ENCODE results near the gene DIPK1A. TPM values are rescaled to one million over a fixed set of nuclear protein-coding genes. Genes with fewer than 3 reads are reported as not detected.

Gene DIPK1A
- total RNA-seq, 1 experiment from 2014 or later, result 9.6 TPM

DNA sequence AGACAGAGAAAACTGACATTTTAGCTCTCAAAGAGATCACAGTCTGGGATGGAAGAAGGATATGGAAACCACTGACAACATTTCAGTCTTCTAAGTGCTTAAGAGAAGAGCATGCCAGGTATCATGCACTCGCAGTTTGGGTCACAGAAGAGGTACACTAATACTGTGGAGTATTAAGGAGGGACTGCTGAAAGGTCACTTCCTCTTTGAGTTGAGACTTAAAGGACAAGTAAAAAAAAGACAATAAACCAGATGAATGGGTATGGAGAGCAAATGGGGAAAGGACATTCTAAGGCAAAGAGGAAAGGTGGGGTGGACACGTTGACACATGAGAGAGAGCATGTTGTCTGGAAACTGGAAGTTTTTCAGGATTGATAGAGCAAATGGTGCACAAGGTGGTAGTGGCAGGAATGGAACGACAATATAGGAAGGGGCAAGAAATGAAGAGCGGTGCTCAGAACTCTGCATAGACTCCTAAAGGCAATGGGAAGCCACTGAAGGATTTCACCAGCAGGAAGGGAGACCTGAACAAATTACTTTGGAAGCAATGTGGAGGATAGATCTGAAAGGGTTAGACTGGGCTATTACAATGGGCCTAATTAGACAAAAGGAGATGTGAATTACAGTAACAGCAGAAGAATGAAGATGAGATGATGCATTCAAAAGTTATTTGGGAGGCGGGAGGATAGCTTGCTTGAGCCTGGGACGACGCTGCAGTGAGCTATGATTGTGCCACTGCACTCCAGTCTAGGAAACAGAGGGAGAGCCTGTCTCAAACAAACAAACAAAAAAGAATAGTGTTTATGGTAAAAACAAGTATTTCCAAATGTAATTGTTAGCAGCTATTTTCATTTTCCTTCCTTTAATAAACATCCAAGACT is 11.1 kb downstream of the DIPK1A start:
- Histone ChIP-seq H3K9me3 (replicated peaks) (no peaks in the 10 kb centered on the region), H3K27ac (peak overlapping the region; percentile 17; the same call in 1 of the 2 replicates), H3K27me3 (no peaks in the 10 kb centered on the region), H3K4me1 (peaks cover 6% of the 10 kb centered on the region), H3K36me3 (no peaks in the 10 kb centered on the region), H3K4me3 (no peak overlapping the region)
- no peak for DNase-seq

DNA sequence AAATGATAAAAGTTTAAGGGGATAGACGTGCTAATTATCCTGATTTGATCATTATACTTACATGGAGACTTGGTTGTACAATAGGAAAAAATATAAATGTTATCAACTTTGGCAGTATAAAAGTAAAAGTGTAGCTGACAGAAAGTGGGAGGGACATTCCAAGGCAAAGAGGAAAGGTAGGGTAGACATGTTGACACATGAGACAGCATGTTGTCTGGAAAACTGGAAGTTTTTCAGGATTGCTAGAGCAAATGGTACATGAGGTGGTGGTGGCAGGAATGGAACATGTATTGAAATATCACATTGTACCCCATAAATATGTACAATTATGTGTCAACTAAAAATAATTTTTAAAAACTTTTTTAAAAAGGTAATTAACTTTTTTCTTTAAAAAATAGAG is 13.2 kb downstream of the DIPK1A start:
- no peaks in the 10 kb centered on the region for H3K36me3 ChIP-seq
- H3K4me1 ChIP-seq, result peaks cover 6% of the 10 kb centered on the region
- H3K27me3 ChIP-seq, result no peaks in the 10 kb centered on the region
- H3K4me3 ChIP-seq, result no peak overlapping the region
- no peak overlapping the region for H3K27ac ChIP-seq
- no peak for DNase-seq
- no peaks in the 10 kb centered on the region for H3K9me3 ChIP-seq (replicated peaks)

DNA sequence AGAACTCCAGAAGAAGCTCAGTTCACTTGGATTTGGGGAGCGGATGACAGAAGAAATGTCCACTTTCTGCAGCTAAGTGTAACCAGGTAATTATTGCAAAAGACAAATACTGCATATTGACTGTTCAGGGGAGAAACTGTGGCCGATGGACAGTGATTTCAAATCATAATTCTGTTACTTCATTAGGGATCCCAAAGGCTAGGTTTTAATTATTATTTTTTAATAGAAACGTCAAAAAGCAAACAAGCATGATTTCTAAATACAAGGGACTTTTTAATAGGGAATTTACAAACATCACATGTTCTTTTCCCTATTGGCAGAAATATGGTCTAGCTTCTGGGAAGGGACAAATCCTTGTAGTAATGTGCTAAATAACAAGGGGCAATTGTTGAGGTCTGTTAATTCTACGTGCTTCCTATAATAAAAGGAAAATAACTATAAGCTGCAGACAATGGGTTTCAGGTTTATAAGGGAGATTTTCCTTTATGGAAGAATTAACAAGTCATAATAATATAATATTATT is 15.5 kb downstream of the DIPK1A start:
- no peaks in the 10 kb centered on the region for H3K27me3 ChIP-seq
- peaks cover 3% of the 10 kb centered on the region; the same call in 1 of the 2 replicates for H3K4me1 ChIP-seq
- DNase-seq, result no peak
- no peak overlapping the region for H3K4me3 ChIP-seq
- no peak overlapping the region for H3K27ac ChIP-seq
- H3K36me3 ChIP-seq, result no peaks in the 10 kb centered on the region
- no peaks in the 10 kb centered on the region for H3K9me3 ChIP-seq (replicated peaks)

DNA sequence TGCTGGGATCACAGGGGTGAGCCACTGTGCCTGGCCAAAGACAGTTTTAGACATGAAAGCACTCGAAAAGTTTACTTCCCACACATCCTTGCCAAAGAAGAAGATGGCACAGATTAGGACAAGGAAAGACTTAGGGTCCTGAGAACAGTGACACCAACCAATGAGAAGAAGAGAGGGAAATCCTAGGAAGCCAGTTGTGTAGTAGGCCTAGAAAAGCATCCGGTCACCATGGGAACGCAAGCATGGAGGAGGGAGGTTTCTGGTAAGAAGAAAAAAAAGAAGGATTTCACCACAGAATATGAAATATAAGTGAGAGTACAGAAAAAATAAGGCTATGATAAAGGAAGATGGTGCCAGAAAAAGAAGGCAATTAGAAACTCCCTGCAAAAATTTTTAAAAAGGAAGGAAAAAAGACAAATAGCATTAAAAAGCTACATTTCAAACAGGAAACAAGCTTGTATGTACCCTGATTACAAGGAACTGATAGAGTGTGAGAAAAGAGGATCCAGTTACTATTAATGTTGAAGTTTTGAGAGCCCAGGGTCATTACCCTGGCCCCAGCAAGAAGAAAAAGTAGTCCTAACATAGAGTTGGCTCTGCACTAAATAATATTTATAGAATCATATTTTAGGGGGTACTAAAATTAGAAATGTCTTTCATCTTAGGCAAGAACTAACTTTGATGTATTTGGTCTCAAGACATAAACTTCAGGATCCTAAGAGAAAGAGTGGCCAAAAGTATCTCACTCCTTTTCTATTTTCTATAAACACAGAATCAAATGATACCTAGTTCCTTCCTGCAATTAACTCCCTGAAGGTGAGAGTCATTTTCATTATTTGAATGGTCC is 16.1 kb downstream of the DIPK1A start:
- Histone ChIP-seq H3K9me3 (replicated peaks) (no peaks in the 10 kb centered on the region), H3K27ac (no peak overlapping the region), H3K4me3 (no peak overlapping the region), H3K27me3 (no peaks in the 10 kb centered on the region), H3K36me3 (no peaks in the 10 kb centered on the region), H3K4me1 (peaks cover 3% of the 10 kb centered on the region; the same call in 1 of the 2 replicates)
- no peak for DNase-seq

DNA sequence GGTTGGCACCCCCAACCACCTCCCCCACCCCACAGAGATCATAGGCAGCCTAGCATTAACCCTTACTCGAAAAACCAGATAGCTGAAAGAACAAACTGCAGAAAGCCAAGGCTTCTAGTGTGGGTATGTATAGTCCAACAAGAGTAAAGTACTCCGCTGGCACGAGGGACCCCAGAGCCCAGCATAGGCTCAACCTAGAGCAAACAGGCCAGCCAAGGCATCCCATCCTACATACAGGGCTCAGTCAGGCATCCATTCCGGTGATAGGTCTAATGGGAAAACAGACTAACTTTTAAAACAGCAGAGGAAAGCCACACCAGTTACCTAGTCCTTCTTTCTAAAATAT is 17.8 kb downstream of the DIPK1A start:
- peaks cover 3% of the 10 kb centered on the region; the same call in 1 of the 2 replicates for H3K4me1 ChIP-seq
- no peaks in the 10 kb centered on the region for H3K9me3 ChIP-seq (replicated peaks)
- DNase-seq, result no peak
- H3K4me3 ChIP-seq, result no peak overlapping the region
- no peaks in the 10 kb centered on the region for H3K36me3 ChIP-seq
- H3K27ac ChIP-seq, result no peak overlapping the region
- H3K27me3 ChIP-seq, result no peaks in the 10 kb centered on the region

DNA sequence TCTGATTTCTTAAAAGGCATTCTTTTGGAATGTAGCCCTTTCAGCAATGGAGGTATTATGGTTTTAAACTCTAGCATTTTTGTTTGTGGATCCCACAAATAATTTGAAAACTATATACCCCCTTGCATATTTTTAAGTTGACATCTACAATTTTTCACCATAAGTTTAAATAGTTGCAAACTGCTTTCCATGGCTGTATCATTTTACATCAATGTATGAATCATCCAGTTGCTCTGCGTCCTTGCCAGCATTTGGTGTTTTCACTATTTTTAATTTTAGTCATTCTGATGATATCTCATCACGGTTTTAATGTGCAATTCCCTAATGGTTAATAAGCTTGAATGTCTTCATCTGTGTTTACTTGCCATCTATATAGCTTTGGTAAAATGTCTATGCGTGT is 20.7 kb downstream of the DIPK1A start:
- Histone ChIP-seq H3K9me3 (replicated peaks) (no peaks in the 10 kb centered on the region), H3K4me1 (peaks cover 3% of the 10 kb centered on the region), H3K4me3 (no peak overlapping the region), H3K36me3 (no peaks in the 10 kb centered on the region), H3K27me3 (no peaks in the 10 kb centered on the region), H3K27ac (no peak overlapping the region)
- no peak for DNase-seq

DNA sequence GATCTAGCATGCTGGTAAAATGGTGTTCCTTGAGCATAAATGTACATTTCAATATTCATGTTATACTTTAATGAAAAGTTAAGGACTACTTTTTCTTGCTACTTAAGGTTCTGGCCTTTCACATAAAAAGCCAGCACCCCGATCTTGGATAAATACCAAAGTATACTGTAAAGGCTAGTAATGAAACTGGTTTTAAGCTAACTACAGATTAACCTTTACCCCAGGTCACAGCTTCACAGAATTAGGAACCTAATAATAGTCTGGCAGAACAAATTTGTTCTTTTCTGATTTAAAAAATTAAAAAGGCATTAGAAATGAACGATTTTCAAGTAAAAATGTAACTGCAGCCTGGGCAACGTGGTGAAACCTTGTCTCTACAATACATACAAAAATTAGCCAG is 23.5 kb downstream of the DIPK1A start:
- no peak for DNase-seq
- no peak overlapping the region for H3K4me3 ChIP-seq
- no peaks in the 10 kb centered on the region for H3K27me3 ChIP-seq
- H3K27ac ChIP-seq, result no peak overlapping the region
- H3K36me3 ChIP-seq, result no peaks in the 10 kb centered on the region
- no peaks in the 10 kb centered on the region for H3K9me3 ChIP-seq (replicated peaks)
- peaks cover 22% of the 10 kb centered on the region for H3K4me1 ChIP-seq

DNA sequence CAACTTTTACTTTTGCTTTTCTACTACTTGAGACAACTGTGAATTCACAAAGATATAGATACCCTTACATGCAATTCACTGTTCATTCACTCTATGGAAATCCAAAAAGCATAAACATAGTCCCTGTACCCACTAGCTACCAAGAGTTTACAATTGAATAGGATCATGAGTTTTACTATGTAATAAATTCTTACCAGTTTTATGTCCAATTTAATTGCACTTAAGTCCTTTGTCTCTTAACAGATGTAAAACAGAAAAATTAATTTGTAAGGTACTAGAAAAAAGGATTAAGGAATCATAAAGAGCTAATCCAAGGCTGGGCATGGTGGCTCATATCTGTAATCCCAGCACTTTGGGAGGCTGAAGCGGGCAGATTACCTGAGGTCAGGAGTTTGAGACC is 24.4 kb downstream of the DIPK1A start:
- no peaks in the 10 kb centered on the region for H3K36me3 ChIP-seq
- H3K4me1 ChIP-seq, result peaks cover 24% of the 10 kb centered on the region
- no peaks in the 10 kb centered on the region for H3K27me3 ChIP-seq
- no peaks in the 10 kb centered on the region for H3K9me3 ChIP-seq (replicated peaks)
- H3K27ac ChIP-seq, result no peak overlapping the region
- H3K4me3 ChIP-seq, result no peak overlapping the region
- no peak for DNase-seq

DNA sequence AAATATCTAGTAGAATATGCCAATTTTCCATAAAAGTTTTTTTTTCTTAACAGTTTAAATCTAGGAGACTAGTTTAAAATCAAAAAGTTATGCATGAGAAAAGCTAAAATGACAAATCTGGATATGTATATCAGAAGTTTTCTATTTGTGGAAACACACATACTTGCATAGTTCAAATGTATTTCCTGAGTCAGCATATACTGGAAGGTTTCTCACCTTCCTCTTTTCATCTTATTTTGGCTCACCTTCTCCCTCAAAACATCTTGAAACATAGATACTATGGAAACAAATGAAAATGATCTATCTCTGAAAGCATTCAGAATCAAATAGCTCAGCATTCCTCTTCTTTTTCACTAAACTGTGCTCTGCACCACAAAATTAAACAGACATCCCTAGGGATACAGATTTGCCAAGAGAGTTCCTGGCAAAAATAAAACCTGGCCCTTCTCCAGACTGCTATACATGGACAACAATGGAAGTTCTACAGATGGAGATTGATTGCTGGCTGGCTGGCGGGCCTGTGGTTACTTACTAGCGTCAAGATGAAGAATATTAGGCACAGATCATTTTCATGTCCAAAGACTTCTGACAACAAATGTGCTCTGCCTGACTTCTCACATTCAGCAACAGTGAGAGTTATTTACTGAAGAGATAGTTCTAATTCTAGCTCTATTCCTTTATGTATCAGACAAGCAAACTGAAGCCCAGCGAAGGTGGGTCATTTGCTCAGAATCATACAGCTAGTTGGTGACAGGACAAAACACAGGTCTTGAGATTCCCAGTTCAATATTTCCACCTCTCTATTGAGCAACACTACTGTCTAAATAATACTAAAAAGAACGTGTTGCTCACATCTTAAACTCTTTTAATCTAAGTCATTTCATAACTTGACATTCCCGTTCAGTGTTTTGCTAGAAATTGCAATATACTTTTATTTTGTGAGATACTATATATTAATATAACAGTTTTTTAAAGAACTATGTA is 26.6 kb downstream of the DIPK1A start:
- Histone ChIP-seq H3K9me3 (replicated peaks) (no peaks in the 10 kb centered on the region), H3K4me1 (peaks cover 21% of the 10 kb centered on the region), H3K27me3 (no peaks in the 10 kb centered on the region), H3K36me3 (no peaks in the 10 kb centered on the region), H3K27ac (peak overlapping the region; percentile 1; the same call in 1 of the 2 replicates), H3K4me3 (no peak overlapping the region)
- DNase-seq, result peak; percentile 77 to 83

DNA sequence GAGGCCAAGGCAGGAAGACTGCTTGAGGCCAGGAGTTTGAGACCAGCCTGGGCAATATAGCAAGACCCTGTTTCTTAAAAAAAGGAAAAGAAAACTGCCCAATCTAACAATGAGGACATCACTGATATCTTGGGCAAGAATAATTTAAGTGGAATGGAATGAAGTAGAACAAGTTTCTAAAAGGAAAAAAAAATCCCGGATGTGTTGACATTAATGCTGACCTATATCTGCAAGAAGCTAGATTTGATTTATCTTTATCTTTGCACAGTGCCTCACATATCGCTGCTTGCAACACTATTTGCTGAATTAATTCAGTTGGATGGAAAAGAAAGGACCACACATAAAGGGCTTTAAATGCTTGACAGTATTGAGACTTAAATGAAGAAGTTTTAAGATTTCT is 27.8 kb downstream of the DIPK1A start:
- H3K9me3 ChIP-seq (replicated peaks), result no peaks in the 10 kb centered on the region
- peaks cover 21% of the 10 kb centered on the region for H3K4me1 ChIP-seq
- no peak overlapping the region for H3K4me3 ChIP-seq
- H3K27ac ChIP-seq, result no peak overlapping the region
- no peaks in the 10 kb centered on the region for H3K36me3 ChIP-seq
- H3K27me3 ChIP-seq, result no peaks in the 10 kb centered on the region
- no peak for DNase-seq

DNA sequence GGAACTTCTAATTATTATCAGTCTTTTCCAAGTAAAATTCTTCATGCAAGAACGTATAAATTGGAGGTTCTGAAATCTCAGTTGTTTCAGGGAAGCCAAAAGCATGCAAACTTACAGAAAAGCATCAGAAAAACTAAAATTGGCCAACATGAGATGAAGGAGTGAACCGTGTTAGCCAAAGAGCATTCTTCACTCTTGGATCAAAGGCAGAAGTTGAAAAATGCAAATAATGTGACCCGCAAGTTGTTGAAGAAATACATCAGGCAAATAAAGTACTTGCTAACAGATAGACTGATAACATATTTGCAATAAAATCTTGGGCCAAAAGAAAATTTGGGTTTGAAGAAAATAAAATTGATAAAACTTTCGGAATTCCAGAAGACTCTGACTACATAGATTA is 29.6 kb downstream of the DIPK1A start:
- no peaks in the 10 kb centered on the region for H3K9me3 ChIP-seq (replicated peaks)
- no peaks in the 10 kb centered on the region for H3K27me3 ChIP-seq
- H3K27ac ChIP-seq, result no peak overlapping the region
- no peaks in the 10 kb centered on the region for H3K36me3 ChIP-seq
- no peak overlapping the region for H3K4me3 ChIP-seq
- H3K4me1 ChIP-seq, result peaks cover 21% of the 10 kb centered on the region
- no peak for DNase-seq

DNA sequence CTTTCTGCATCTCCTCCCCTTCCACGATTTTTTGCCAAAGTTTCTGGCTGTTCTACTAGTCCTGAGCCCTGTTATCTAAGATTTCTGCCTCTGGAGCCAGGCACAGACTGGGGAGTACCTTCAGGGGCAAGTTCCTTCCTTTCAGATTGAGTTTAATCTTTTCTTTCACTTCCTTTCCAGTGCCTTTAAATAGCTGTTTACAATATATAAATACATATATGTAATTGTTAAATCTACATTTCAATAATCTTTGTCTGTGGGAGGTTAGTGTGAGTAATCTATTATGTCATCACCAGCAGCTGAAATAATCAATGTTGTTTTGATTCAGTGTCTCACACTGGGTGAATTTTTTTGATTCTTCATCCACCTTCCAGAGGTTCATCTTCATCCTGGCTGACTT is 31.8 kb downstream of the DIPK1A start:
- DNase-seq, result no peak

DNA sequence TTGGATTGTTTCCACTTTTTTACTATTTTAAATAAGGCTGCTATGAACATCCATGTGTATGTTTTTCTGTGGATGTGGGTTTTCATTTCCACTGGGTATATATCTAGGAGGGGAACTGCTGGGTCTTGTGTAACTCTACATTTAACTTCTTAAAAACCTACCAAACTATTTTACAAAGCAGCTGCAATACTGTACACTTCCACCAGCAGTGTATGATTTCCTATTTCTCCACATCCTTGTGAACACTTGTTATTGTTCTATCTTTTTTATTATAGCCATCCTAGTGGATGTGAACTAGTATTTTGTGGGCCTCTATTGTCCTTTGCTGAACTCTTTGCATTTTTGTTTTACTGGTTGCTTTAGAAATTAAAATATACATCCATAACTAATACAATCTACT is 33.4 kb downstream of the DIPK1A start:
- Histone ChIP-seq H3K4me1 (peaks cover 2% of the 10 kb centered on the region), H3K27me3 (no peaks in the 10 kb centered on the region), H3K27ac (no peak overlapping the region), H3K4me3 (no peak overlapping the region), H3K36me3 (no peaks in the 10 kb centered on the region), H3K9me3 (replicated peaks) (no peaks in the 10 kb centered on the region)
- DNase-seq, result no peak

More for the DNA sequence above, 31.8 kb downstream of the DIPK1A start:
- Histone ChIP-seq H3K36me3 (no peaks in the 10 kb centered on the region), H3K27ac (no peak overlapping the region), H3K4me1 (peaks cover 10% of the 10 kb centered on the region), H3K9me3 (replicated peaks) (no peaks in the 10 kb centered on the region), H3K4me3 (no peak overlapping the region), H3K27me3 (no peaks in the 10 kb centered on the region)

DNA sequence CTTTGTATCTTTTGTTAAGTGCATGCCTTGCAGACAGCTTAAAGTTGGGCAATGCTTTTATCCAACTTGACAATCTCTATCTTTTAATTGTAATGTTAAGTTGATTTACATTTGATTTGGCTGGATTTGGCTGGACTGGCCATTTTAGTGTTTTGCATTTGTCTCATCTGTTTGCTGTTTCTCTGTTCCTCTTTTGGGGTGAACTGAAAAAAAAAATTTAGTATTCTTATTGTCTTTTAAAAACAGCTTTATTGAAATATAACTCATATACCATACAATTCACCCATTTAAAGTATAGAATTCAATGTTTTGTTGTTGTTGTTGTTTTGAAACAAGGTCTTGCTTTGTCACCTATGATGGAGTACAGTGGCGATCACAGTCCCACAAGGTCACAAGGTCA is 34.4 kb downstream of the DIPK1A start:
- no peaks in the 10 kb centered on the region for H3K36me3 ChIP-seq
- DNase-seq, result no peak
- H3K27ac ChIP-seq, result no peak overlapping the region
- H3K4me3 ChIP-seq, result no peak overlapping the region
- no peaks in the 10 kb centered on the region for H3K9me3 ChIP-seq (replicated peaks)
- no peaks in the 10 kb centered on the region for H3K4me1 ChIP-seq
- no peaks in the 10 kb centered on the region for H3K27me3 ChIP-seq

All from SJCRH30 (cell line).